Activated B cell treated with CpG ODN at 0.5 μM for 24 hours (primary cell): ENCODE results near the gene CCKAR. TPM values are rescaled to one million over a fixed set of nuclear protein-coding genes. Genes with fewer than 3 reads are reported as not detected.

Experiments used
- ATAC-seq: fragments of 200-7000 bp; cut with Tn5 transposase; one replicate; pipeline ENCODE4 v1.10.0; 2021; ENCODE audit warnings: low read depth, mild to moderate bottlenecking, moderate library complexity
- CTCF ChIA-PET: fragments of 350-600 bp; sonication (Branson Sonifier 250); formaldehyde crosslinking; loops from one replicate; lab custom pipeline; 2021; ENCODE audit warnings: antibody characterized with exemption; lab: Charles Lee
- POLR2A ChIA-PET: fragments of 350-600 bp; sonication (Branson Sonifier 250); formaldehyde crosslinking; loops from one replicate; lab custom pipeline; 2021; ENCODE audit warnings: antibody characterized with exemption; lab: Charles Lee
- DNase-seq: peaks from one replicate; pipeline ENCODE4 v3.0.0; 2022
- H3K27ac Mint-ChIP-seq: one replicate; pipeline ENCODE4 v1.8.0; 2020; ENCODE audit warnings: mixed read lengths
- H3K27me3 Mint-ChIP-seq: one replicate; pipeline ENCODE4 v1.8.0; 2021; ENCODE audit warnings: mixed read lengths
- H3K36me3 Mint-ChIP-seq: one replicate; pipeline ENCODE4 v1.8.0; 2021; ENCODE audit warnings: low read depth, mixed read lengths
- H3K4me1 Mint-ChIP-seq: one replicate; pipeline ENCODE4 v1.8.0; 2021; ENCODE audit warnings: mixed read lengths
- H3K4me3 Mint-ChIP-seq: one replicate; pipeline ENCODE4 v1.8.0; 2020; ENCODE audit warnings: mild to moderate bottlenecking, mixed read lengths
- H3K9me3 Mint-ChIP-seq: one replicate; pipeline ENCODE4 v1.8.0; 2020; ENCODE audit warnings: mixed read lengths
- intact Hi-C: fragments of 100-400 bp; cut with micrococcal nuclease; formaldehyde crosslinking; loops from one replicate; pipeline ENCODE4 v1.15.1; 2024
- total RNA-seq: library from RNA; stranded (reverse); gene quantifications from 2 replicates; pipeline ENCODE4 v1.2.3, GENCODE V29; 2022
- TF ChIP-seq, protein P1 (sequence below): fragments of 200-600 bp; IDR thresholded peaks from one replicate; pipeline ENCODE4 v1.8.0; 2022; ENCODE audit warnings: antibody characterized with exemption, mild to moderate bottlenecking

Gene CCKAR
- total RNA-seq, 1 donor from 2014 or later, result not detected

DNA sequence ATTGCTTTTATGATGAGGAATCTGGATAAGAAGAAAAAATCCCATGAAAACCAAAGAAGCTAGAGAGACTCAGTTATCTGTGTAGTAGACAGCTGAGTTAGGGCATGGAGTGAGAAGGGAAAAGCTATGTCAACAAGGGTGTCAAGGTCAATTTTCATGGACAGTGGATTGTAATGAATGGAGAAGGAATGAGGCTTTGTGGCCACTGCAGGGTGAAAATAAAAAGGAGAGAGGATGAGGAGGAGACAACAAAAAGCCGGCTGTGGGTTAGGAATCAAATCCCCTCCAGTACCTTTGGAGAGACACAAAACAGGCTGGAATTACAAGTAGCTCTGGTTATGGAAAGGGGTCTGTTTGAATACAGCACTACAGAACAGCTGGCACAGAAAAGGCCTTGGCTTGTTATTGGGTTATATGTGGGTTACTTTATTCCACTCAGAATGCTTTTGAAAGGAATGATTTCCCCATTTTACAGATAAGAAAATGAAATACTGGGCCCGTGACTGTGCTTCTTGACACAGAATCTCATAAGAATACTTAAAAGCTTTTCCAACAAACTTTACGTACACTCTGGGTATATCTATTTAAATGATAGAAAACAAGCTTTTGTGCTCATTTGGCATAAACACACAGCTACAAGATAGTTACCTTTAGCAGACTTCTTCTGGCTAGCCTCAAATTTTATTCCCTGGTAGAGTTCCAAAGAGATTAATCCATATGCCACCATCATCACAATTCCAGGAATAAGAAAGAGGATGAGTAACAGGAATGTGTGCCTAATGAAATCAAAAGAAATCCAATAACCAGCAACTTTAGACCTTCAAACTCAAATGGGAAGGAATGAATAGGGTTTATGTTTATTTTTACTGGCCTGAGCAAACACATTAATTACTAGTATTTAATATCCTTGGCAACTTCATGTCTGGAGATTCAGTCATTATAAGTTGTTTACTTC is 7.5 kb downstream of the CCKAR start:
- TF ChIP-seq, protein P1, sequence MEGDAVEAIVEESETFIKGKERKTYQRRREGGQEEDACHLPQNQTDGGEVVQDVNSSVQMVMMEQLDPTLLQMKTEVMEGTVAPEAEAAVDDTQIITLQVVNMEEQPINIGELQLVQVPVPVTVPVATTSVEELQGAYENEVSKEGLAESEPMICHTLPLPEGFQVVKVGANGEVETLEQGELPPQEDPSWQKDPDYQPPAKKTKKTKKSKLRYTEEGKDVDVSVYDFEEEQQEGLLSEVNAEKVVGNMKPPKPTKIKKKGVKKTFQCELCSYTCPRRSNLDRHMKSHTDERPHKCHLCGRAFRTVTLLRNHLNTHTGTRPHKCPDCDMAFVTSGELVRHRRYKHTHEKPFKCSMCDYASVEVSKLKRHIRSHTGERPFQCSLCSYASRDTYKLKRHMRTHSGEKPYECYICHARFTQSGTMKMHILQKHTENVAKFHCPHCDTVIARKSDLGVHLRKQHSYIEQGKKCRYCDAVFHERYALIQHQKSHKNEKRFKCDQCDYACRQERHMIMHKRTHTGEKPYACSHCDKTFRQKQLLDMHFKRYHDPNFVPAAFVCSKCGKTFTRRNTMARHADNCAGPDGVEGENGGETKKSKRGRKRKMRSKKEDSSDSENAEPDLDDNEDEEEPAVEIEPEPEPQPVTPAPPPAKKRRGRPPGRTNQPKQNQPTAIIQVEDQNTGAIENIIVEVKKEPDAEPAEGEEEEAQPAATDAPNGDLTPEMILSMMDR, result no peak
- H3K4me3 Mint-ChIP-seq, result no peak overlapping the region
- DNase-seq (no peak), ATAC-seq (no peak)
- POLR2A ChIA-PET, result no interaction called here
- intact Hi-C loops, result no loop called here
- CTCF ChIA-PET, result no interaction called here
- H3K9me3 Mint-ChIP-seq, result no peaks in the 10 kb centered on the region
- no peaks in the 10 kb centered on the region for H3K27me3 Mint-ChIP-seq
- H3K4me1 Mint-ChIP-seq, result no peaks in the 10 kb centered on the region
- H3K36me3 Mint-ChIP-seq, result no peaks in the 10 kb centered on the region
- no peak overlapping the region for H3K27ac Mint-ChIP-seq

DNA sequence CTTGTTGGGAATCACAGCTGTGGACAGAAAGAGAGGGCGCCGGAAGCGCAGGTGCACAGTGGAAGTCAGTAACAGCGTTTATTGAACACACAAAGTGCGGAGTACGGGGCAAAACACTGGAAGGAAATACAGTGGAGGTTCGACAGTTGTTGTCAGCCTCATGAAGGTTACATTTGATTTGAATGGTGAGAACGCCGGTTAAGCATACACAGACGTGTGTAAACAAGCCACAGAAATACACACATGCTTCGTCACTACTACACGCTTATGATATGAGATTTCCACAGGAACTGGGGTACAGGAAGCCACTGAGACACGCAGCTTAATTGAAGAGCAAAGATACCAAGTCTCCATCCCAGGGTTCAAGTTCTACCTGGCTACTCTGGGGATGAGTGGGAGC is 12.0 kb downstream of the CCKAR start:
- POLR2A ChIA-PET, result no interaction called here

DNA sequence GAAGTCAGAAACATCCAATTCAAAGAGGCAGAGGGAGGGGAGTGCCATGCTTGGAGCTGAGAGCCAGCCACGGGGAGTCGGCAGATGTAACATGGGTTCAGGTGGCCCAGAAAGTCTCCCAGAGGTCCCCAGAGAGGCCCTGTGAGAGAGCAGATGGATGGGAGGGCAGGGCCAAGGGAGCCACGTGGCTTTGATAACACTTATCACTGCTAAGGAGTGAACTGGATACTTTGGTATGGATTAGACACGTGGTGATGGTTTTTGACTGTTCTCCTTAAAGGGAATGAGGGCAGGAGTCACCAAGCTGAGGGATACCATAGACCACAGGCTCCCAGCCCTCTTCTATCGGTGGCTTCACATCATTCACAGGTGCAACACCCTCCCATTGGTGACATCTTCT is 13.7 kb downstream of the CCKAR start:
- TF ChIP-seq, protein P1, result no peak
- no peak for ATAC-seq
- CTCF ChIA-PET, result no interaction called here
- Mint-ChIP-seq H3K36me3 (no peaks in the 10 kb centered on the region), H3K27ac (no peak overlapping the region), H3K27me3 (no peaks in the 10 kb centered on the region), H3K4me1 (no peaks in the 10 kb centered on the region), H3K4me3 (no peak overlapping the region), H3K9me3 (no peaks in the 10 kb centered on the region)
- intact Hi-C loops, result no loop called here
- POLR2A ChIA-PET, result no interaction called here
- no peak for DNase-seq

More for the DNA sequence above, 12.0 kb downstream of the CCKAR start:
- Mint-ChIP-seq H3K36me3 (no peaks in the 10 kb centered on the region), H3K4me1 (no peaks in the 10 kb centered on the region), H3K9me3 (no peaks in the 10 kb centered on the region), H3K27ac (no peak overlapping the region), H3K27me3 (no peaks in the 10 kb centered on the region), H3K4me3 (no peak overlapping the region)
- intact Hi-C loops, result no loop called here
- CTCF ChIA-PET, result no interaction called here
- TF ChIP-seq, protein P1, result no peak
- no peak for ATAC-seq
- no peak for DNase-seq

DNA sequence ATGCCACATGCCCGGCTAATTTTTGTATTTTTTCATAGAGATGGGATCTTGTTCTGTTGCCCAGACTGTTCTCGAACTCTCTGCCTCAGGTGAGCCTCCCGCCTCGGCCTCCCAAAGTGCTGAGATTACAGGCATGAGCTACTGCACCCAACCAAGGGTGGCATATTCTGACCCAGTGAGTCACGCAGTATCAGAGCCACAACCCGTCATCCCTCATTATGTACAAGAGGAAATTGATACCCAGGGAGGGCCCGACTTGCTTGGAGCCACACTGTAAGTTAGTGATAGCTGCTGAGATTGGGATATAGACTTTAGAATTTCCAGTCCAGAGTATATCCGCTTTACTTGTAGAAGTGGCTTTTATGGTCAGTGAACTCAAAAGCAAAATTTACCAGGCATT is 14.6 kb downstream of the CCKAR start:
- Mint-ChIP-seq H3K36me3 (no peaks in the 10 kb centered on the region), H3K4me3 (no peak overlapping the region), H3K9me3 (no peaks in the 10 kb centered on the region), H3K27me3 (no peaks in the 10 kb centered on the region), H3K27ac (no peak overlapping the region), H3K4me1 (no peaks in the 10 kb centered on the region)
- ATAC-seq (no peak), DNase-seq (no peak)
- TF ChIP-seq, protein P1, result no peak
- intact Hi-C loops, result no loop called here
- POLR2A ChIA-PET, result no interaction called here
- CTCF ChIA-PET, result no interaction called here

DNA sequence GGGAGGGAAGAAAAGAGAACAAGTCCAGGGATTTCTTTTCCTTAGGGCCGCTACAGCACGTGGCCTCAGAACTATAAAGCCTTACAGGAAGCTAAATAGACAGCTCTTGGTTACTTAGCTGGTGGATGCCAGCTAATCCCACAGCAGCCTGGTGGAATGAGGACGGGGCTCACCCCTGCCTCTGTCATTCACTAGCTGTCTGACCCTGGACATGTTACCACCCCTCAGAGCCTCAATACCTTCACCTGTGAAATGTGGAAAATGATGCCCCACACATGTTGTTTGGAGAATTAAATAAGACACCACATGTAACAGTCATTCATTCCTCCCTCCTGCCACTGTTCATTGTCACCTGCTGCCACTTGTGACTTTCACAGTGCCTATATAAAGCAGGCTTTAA is 15.7 kb downstream of the CCKAR start:
- Mint-ChIP-seq H3K9me3 (no peaks in the 10 kb centered on the region), H3K27ac (no peak overlapping the region), H3K36me3 (no peaks in the 10 kb centered on the region), H3K27me3 (no peaks in the 10 kb centered on the region), H3K4me3 (no peak overlapping the region), H3K4me1 (no peaks in the 10 kb centered on the region)
- ChIA-PET CTCF (no interaction called here), POLR2A (no interaction called here)
- no peak for DNase-seq
- no peak for ATAC-seq
- intact Hi-C loops, result no loop called here
- TF ChIP-seq, protein P1, result no peak
